Measurements from ENCODE around the gene TMEM52B.

DNA sequence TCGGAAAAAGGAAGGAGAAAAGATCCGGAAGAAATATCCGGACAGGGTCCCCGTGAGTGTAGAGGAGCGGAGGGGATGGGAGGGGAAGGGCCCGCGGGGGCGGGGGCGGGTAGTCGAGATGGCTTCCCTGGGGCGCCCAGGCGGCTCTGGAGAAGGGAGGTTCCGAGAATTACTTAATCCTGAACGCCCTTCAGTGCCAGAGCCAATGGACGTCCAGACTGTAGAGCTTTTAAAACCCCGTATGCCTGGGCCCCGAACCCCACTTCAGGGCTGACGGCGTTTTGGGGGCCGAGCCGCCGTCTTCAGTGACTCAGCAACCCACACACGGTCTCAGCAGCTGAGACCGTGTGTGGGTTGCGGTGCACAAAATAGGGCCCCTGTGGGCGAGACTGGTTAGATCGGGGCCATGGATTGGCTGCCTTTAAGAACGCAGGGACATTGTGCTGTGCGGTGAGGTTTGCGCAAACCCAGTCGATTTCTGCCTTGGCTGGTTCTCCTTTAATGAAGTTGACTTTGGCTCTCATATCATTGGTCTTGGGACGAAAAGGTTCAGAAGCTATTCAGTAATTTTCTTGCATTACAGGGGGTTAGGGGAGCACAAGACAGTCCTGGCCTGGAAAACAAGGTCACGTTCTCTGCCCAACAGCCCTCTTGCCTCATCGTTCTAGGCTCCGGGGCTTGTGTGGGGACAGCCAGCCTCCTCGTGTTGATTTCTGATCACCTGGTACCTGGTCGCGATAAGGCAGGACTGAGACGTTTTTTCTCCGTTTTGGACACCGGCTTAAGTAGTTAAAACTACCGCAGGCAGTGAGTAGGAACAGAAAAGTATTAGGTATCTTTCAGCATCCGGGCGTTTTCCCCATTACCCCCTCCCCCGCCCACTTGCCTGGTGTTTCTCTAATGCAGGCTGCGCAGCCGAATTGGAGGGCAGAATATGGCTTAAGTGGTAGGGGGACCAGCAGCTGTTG lies 34.6 kb downstream of the TMEM52B start:
- TF ChIP-seq, protein P1, sequence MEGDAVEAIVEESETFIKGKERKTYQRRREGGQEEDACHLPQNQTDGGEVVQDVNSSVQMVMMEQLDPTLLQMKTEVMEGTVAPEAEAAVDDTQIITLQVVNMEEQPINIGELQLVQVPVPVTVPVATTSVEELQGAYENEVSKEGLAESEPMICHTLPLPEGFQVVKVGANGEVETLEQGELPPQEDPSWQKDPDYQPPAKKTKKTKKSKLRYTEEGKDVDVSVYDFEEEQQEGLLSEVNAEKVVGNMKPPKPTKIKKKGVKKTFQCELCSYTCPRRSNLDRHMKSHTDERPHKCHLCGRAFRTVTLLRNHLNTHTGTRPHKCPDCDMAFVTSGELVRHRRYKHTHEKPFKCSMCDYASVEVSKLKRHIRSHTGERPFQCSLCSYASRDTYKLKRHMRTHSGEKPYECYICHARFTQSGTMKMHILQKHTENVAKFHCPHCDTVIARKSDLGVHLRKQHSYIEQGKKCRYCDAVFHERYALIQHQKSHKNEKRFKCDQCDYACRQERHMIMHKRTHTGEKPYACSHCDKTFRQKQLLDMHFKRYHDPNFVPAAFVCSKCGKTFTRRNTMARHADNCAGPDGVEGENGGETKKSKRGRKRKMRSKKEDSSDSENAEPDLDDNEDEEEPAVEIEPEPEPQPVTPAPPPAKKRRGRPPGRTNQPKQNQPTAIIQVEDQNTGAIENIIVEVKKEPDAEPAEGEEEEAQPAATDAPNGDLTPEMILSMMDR (IDR thresholded peaks at IDR 0.05) = no peak
- peak in 3 of 4 donors; percentile 28 to 76 (median 71) for TF ChIP-seq POLR2A (IDR thresholded peaks at IDR 0.05)

All from esophagus squamous epithelium (tissue), 4 donors.